ENCODE measurements around the gene GNG12. TPM values are rescaled to one million over a fixed set of nuclear protein-coding genes. Genes with fewer than 3 reads are reported as not detected.

The GNG12 gene
- total and polyA plus RNA-seq, 2 donors (not counting 1 experiment from before 2014, with no cell fraction given): not detected

GRCh38 chr1:67690018-67690363 is 143.3 kb downstream of the GNG12 start:
- Histone ChIP-seq H4K20me1 (ENCODE audit: control insufficient read depth, insufficient read depth, low read length, poor library complexity, severe bottlenecking) (no peaks in the 10 kb centered on the region), H3K4me3 (ENCODE audit: control extremely low read depth in 1 of 5, extremely low read depth in 1 of 5, insufficient read depth in 1 of 5, low read depth in 2 of 5, low read length in 4 of 5) (no peak overlapping the region), H3K4me2 (replicated peaks; ENCODE audit: low read depth, low read length, poor library complexity, severe bottlenecking) (no peak overlapping the region), H3K9ac (ENCODE audit: low read length) (no peak overlapping the region), H3K27me3 (replicated peaks in 1 of 4; ENCODE audit: control extremely low read depth in 1 of 4, control insufficient read depth in 3 of 4, insufficient read depth in 4 of 4, low read length in 3 of 4) (no peaks in the 10 kb centered on the region), H3K36me3 (replicated peaks in 1 of 2; ENCODE audit: control extremely low read depth in 1 of 2, control insufficient read depth in 1 of 2, extremely low read depth in 1 of 2, insufficient read depth in 2 of 2, low read length in 1 of 2) (peaks cover 0 to 7% of the 10 kb centered on the region in 2 experiments), H3K27ac (ENCODE audit: low read length in 2 of 2) (no peak overlapping the region), H3K9me3 (ENCODE audit: control extremely low read depth in 1 of 3, control insufficient read depth in 2 of 3, insufficient read depth in 1 of 3, low read length in 2 of 3) (no peaks in the 10 kb centered on the region), H3K4me1 (ENCODE audit: control insufficient read depth in 2 of 2, insufficient read depth in 2 of 2, low read length in 2 of 2) (peaks cover 9 to 10% of the 10 kb centered on the region in 2 donors), H3K79me2 (ENCODE audit: control insufficient read depth, insufficient read depth, low read length) (no peaks in the 10 kb centered on the region), H2AFZ (ENCODE audit: insufficient read depth, low read depth, low read length, poor library complexity, severe bottlenecking) (no peak overlapping the region)
- H3K9me3 Mint-ChIP-seq (ENCODE audit: insufficient read depth): no peaks in the 10 kb centered on the region
- POLR2A ChIA-PET: no interaction called here
- CTCF ChIA-PET: no interaction called here
- TF ChIP-seq EZH2 (IDR thresholded peaks at IDR 0.05; ENCODE audit: borderline replicate concordance, insufficient read depth, low read depth, low read length, poor library complexity, severe bottlenecking) (no peak), CTCF (IDR thresholded peaks at IDR 0.05) (no peak)
- H3K27me3 Mint-ChIP-seq: no peaks in the 10 kb centered on the region
- no peak overlapping the region for H3K4me3 Mint-ChIP-seq
- no peak overlapping the region for H3K27ac Mint-ChIP-seq
- intact Hi-C loops (cut with micrococcal nuclease): no loop called here
- H3K4me1 Mint-ChIP-seq: peaks cover 10% of the 10 kb centered on the region
- DNase-seq (no peak), ATAC-seq (ENCODE audit: low read depth) (no peak)

GRCh38 chr1:67689267-67690017 is 143.8 kb downstream of the GNG12 start:
- intact Hi-C loops (cut with micrococcal nuclease): loop anchor here (5.0 kb wide), 1 partner anchor 73 kb away; no protein-coding TSS in a partner anchor

More at GRCh38 chr1:67689267-67690017, 143.8 kb downstream of the GNG12 start:
- no peak for ATAC-seq (ENCODE audit: low read depth)
- no peak overlapping the region for H3K27ac ChIP-seq (ENCODE audit: low read length in 2 of 2)
- 75% methylated on average over 1 of the region's 3 CpGs for WGBS (ENCODE audit: insufficient coverage)
- no peaks in the 10 kb centered on the region for H3K9me3 ChIP-seq (ENCODE audit: control extremely low read depth in 1 of 3, control insufficient read depth in 2 of 3, insufficient read depth in 1 of 3, low read length in 2 of 3)
- H3K27ac Mint-ChIP-seq: no peak overlapping the region
- H3K79me2 ChIP-seq (ENCODE audit: control insufficient read depth, insufficient read depth, low read length): no peaks in the 10 kb centered on the region
- H3K27me3 Mint-ChIP-seq: no peaks in the 10 kb centered on the region
- H4K20me1 ChIP-seq (ENCODE audit: control insufficient read depth, insufficient read depth, low read length, poor library complexity, severe bottlenecking): no peaks in the 10 kb centered on the region
- no peak overlapping the region for H3K4me2 ChIP-seq (replicated peaks; ENCODE audit: low read depth, low read length, poor library complexity, severe bottlenecking)
- TF ChIP-seq EZH2 (IDR thresholded peaks at IDR 0.05; ENCODE audit: borderline replicate concordance, insufficient read depth, low read depth, low read length, poor library complexity, severe bottlenecking) (no peak), CTCF (IDR thresholded peaks at IDR 0.05) (no peak)
- peaks cover 11 to 13% of the 10 kb centered on the region in 2 donors for H3K4me1 ChIP-seq (ENCODE audit: control insufficient read depth in 2 of 2, insufficient read depth in 2 of 2, low read length in 2 of 2)
- ChIA-PET CTCF (no interaction called here), POLR2A (no interaction called here)
- peaks cover 0 to 7% of the 10 kb centered on the region in 2 experiments for H3K36me3 ChIP-seq (replicated peaks in 1 of 2; ENCODE audit: control extremely low read depth in 1 of 2, control insufficient read depth in 1 of 2, extremely low read depth in 1 of 2, insufficient read depth in 2 of 2, low read length in 1 of 2)
- H3K9ac ChIP-seq (ENCODE audit: low read length): no peak overlapping the region
- no peak overlapping the region for H3K4me3 Mint-ChIP-seq
- no peaks in the 10 kb centered on the region for H3K9me3 Mint-ChIP-seq (ENCODE audit: insufficient read depth)
- H3K4me1 Mint-ChIP-seq: peaks cover 16% of the 10 kb centered on the region
- no peaks in the 10 kb centered on the region for H3K27me3 ChIP-seq (replicated peaks in 1 of 4; ENCODE audit: control extremely low read depth in 1 of 4, control insufficient read depth in 3 of 4, insufficient read depth in 4 of 4, low read length in 3 of 4)
- H3K4me3 ChIP-seq (ENCODE audit: control extremely low read depth in 1 of 5, extremely low read depth in 1 of 5, insufficient read depth in 1 of 5, low read depth in 2 of 5, low read length in 4 of 5): no peak overlapping the region
- H2AFZ ChIP-seq (ENCODE audit: insufficient read depth, low read depth, low read length, poor library complexity, severe bottlenecking): no peak overlapping the region
- DNase-seq: no peak
